Measurements from ENCODE around the gene PLA2G2C.

Gene PLA2G2C

DNA sequence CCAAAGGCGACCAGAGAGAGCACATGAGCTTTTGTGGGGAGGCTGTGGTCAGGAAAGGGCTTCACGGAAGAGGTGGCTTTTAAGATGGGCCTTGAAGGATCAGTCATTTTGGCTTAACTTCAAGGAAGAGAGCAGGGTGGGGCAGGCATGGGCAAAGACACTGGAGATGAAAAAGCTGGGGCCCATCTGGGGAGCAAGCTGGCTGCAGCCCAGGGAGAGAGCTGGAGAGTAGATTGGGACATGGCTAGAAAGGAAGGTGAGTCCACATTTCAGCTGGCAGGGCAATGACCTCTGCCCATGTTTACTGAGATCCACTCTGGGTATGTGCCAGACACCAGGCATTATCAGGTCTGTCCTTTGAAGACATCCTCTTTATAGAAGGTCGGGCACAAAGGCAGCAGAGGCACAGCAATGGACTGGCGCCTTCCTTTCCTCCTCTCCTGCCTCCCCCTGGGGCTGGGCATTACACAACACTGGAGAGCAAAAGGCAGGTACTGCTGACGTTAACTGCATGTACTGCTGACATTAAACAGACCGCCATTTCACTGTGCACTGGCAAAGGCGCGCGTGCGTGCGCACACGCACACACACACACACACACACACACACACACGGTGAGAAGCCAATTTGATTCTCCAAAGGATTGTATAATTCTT lies 2.6 kb downstream of the PLA2G2C start:
- peak; percentile 46 for DNase-seq (ENCODE audit: low spot score)

GRCh38 chr1:20183035-20183434 lies 3.3 kb downstream of the PLA2G2C start:
- DNase-seq (ENCODE audit: low spot score) = no peak

- DNase-seq (ENCODE audit: low spot score) = no peak
Measured at GRCh38 chr1:20182415-20182814, 3.9 kb downstream of the PLA2G2C start.

- no peak for DNase-seq (ENCODE audit: low spot score)
Measured at GRCh38 chr1:20180844-20181207, 5.5 kb downstream of the PLA2G2C start.

GRCh38 chr1:20180129-20180843 lies 6.0 kb downstream of the PLA2G2C start:
- no peak for DNase-seq (ENCODE audit: low spot score)

- DNase-seq (ENCODE audit: low spot score) = no peak
Measured at GRCh38 chr1:20179371-20180128, 6.8 kb downstream of the PLA2G2C start.

GRCh38 chr1:20178634-20179370 lies 7.5 kb downstream of the PLA2G2C start:
- DNase-seq (ENCODE audit: low spot score) = no peak

- no peak for DNase-seq (ENCODE audit: low spot score)
Measured at GRCh38 chr1:20174937-20175666, 11.2 kb downstream of the PLA2G2C start.

DNA sequence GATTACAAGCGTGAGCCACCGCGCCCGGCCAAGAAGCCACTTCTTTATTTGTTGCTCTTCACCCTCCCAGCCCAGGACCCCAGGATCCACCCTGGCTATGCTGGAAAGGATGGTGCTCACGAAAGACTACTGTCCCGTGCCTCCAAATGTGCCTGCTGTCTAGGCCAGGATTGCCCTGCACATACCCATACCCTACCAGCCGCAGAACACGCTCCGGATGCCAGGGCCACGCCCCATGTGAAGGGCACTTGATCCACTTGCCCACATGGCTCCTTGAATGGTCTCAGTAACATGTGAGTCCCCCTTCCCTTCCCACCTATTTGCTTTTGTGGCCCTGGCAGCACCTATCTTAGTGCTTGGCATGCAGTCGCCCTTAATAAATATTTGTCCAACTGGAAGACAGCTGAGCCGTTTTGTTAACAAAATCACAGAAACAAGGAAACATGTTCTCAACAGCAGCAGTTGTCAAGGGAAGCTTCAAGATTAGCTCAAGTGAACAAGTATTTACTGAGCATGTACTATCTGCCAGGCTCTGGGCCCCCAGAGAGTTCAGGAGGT lies 14.2 kb downstream of the PLA2G2C start:
- DNase-seq (ENCODE audit: low spot score) = no peak

DNA sequence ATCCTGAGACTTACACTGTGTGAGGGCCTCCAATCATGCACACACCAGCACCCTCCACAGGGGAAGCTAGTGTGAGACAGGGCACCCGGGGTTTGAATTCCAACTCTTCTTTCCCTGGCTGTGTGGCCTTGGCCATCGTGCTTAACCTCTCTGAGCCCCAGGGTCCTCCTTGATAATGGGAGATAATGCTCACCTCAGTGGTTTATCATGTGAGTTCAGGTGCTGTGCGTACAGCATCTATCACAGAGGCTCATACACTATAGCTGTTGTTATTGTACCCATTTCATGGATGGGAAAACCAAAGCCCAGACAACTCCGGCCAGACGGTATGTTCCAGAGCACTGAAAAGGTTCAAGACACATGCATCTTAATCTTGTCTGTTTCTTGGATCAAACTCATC lies 16.4 kb downstream of the PLA2G2C start:
- DNase-seq (ENCODE audit: low spot score) = no peak

GRCh38 chr1:20168564-20169491 lies 17.5 kb downstream of the PLA2G2C start:
- DNase-seq (ENCODE audit: low spot score) = no peak

- no peak for DNase-seq (ENCODE audit: low spot score)
Measured at GRCh38 chr1:20167126-20167525, 19.2 kb downstream of the PLA2G2C start.

- DNase-seq (ENCODE audit: low spot score) = no peak
Measured at GRCh38 chr1:20166051-20166450, 20.3 kb downstream of the PLA2G2C start.

- DNase-seq (ENCODE audit: low spot score) = peak; percentile 39
Measured at GRCh38 chr1:20165522-20165951, 20.8 kb downstream of the PLA2G2C start.

- DNase-seq (ENCODE audit: low spot score) = no peak
Measured at GRCh38 chr1:20164694-20165202, 21.6 kb downstream of the PLA2G2C start.

GRCh38 chr1:20160034-20160433 lies 26.3 kb downstream of the PLA2G2C start:
- no peak for DNase-seq (ENCODE audit: low spot score)

GRCh38 chr1:20158358-20159070 lies 27.8 kb downstream of the PLA2G2C start:
- DNase-seq (ENCODE audit: low spot score) = no peak

GRCh38 chr1:20154301-20154831 lies 32.0 kb downstream of the PLA2G2C start:
- no peak for DNase-seq (ENCODE audit: low spot score)

DNA sequence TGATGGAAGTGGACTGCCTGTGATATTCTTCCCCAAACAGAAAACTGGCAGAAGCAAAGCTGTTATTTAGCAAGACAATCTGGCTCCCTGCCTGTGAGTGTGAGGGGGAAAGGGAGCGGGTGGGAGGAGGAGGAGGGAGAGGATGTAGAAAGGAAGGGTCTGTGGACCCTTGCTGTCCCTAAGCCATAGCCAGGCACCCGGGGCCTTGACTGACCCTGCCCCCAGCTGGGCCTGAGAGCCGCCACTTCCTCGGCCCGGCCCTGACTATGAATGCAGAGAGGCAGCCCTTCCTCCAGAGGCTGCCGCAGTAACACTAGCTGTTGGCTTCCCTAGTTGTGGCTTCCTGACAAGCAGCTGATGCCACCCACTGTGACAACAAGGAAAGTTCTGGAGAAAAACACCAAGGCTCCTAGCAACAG lies 33.3 kb downstream of the PLA2G2C start:
- DNase-seq (ENCODE audit: low spot score) = no peak

Measured in hematopoietic multipotent progenitor cell treated with erythropoietin and hydrocortisone succinate and interleukin-3 and kit ligand, for 17 days (in vitro differentiated cells).